ENCODE results near the gene LRRC8D.

The LRRC8D gene

GRCh38 chr1:89806616-89807015 lies 14.2 kb upstream of the LRRC8D start:
- in situ Hi-C loops (cut with HindIII; ENCODE audit: low sequenced_read_pairs): no loop called here

DNA sequence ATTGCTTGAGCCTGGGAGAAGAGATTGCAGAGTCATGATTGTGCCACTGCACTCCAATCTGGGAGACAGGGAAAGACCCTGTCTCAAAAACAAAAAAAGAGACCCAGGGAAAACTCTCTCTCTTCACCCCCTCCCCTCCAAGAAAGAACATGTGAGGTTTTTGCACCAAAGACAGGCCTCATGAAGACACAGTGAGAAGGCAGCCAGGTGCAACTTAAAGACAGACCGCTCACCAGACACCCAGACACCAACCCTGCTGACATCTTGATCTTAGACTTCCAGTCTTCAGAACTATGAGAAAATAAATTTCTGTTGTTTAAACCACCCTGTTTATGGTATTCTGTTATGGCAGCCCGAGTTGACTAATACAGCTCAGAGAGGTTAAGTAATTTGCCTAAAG lies 13.3 kb upstream of the LRRC8D start:
- in situ Hi-C loops (cut with HindIII; ENCODE audit: low sequenced_read_pairs): no loop called here

GRCh38 chr1:89807983-89808382 lies 12.8 kb upstream of the LRRC8D start:
- in situ Hi-C loops (cut with HindIII; ENCODE audit: low sequenced_read_pairs): no loop called here

DNA sequence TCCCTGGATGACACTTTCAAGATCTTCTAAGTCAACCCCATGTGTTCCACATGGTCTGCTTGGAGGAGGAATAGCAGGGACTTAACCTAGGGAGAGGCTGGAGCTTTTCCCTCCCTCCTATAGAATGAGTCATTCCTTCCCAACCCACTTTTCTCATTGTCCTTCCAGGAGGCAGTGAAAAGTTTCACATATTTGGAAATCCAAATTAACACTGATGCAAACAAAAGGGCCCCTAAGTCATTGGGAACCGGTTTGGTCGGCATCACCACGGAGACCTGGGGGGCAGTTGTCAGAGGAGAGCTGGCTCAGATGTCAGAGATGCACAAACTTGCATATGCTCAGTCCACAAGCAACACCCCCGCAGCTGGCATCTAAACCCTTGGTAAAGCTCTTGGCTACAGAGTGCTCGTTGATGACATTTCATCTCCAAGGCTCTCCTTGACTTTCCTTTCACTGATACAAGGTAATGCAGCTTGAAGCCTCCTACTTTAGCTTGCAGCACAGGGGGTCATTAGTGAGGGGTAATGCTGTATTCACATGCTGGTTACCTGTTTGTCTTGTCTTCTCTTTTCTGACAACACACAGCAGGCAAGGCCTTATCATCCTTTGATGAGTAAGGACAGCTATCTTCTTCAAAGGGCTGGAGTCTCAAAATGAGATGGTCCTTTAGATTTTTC lies 12.3 kb upstream of the LRRC8D start:
- in situ Hi-C loops (cut with HindIII; ENCODE audit: low sequenced_read_pairs): no loop called here

GRCh38 chr1:89809556-89809955 lies 11.3 kb upstream of the LRRC8D start:
- in situ Hi-C loops (cut with HindIII; ENCODE audit: low sequenced_read_pairs): no loop called here

DNA sequence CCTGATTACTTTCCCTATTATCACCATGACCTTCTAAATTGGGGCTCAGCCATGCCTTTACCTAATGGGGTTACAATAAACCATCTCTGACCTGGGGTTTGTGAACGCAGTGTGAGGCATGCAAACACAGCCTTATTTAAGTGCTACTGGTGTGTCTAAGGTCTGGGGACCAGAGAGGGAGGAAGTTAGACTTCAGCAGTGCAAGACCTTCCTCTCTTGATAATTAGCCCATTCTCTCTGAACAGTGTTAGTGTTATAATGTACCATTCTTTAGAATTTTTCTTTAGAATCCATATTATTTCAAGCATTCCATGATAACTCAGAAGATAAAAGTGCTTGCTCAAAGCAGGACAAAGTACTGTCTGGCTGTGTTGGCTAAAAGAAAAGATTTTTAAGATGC lies 10.5 kb upstream of the LRRC8D start:
- in situ Hi-C loops (cut with HindIII; ENCODE audit: low sequenced_read_pairs): no loop called here

DNA sequence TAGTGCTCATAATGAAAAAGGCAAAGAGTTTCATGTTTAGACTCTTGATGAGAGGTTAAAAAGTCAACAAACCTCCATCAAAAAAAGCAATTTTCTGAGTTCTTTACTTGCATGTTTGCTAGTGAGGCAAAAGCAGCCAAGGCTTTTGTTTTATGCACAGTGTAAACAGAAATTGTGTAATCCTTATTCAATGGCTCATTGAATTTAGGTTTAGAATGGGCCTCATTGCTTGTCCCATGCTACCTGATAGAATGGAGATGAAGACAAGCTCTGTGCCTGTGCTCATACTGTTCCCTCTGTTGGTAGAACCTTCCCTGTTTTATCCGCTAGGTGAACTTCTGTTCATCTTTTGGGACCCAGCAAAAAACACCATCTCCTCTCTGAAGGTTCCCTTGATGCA lies 10.0 kb upstream of the LRRC8D start:
- in situ Hi-C loops (cut with HindIII; ENCODE audit: low sequenced_read_pairs): no loop called here

DNA sequence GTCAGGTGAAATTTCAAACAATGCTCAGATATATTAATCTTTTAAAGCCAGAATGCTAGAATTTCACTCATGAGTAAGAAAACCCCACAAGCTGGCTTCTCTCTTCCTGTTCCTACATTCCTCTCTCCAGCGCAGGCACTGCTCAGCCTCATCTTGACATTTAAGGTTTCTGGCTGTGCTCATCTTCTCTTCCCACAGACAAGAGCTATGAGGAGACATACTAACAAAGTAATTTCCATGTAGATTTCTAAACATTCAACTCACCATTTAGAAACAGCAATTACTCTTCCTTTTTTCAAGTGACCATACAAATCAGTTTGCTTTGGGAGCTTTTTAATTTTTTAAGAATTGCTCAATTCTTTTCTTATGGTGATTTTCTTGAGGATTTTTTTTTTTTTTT lies 7.8 kb upstream of the LRRC8D start:
- in situ Hi-C loops (cut with HindIII; ENCODE audit: low sequenced_read_pairs): no loop called here

GRCh38 chr1:89815040-89815439 lies 5.8 kb upstream of the LRRC8D start:
- in situ Hi-C loops (cut with HindIII; ENCODE audit: low sequenced_read_pairs): no loop called here

- in situ Hi-C loops (cut with HindIII; ENCODE audit: low sequenced_read_pairs): no loop called here
These were observed 5.2 kb upstream of the LRRC8D start for GRCh38 chr1:89815611-89816010.

DNA sequence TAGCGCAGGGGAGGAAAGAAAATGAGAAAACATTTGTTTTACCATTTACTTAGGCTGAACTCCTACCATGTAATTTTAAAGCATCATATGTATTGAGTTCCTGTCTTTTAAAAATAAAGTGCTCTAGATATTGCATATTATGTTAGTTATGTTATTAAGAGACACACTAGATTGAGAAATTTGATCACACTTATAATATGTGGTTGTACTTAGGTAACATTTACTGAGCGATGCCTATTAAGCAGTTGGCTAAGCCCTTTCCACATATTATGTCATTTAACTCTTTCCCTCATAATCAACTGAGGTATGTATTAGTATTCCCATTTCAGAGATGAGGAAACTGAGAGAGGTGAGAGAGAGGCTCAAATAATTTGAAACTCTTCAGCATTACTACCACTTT lies 4.5 kb upstream of the LRRC8D start:
- in situ Hi-C loops (cut with HindIII; ENCODE audit: low sequenced_read_pairs): no loop called here

DNA sequence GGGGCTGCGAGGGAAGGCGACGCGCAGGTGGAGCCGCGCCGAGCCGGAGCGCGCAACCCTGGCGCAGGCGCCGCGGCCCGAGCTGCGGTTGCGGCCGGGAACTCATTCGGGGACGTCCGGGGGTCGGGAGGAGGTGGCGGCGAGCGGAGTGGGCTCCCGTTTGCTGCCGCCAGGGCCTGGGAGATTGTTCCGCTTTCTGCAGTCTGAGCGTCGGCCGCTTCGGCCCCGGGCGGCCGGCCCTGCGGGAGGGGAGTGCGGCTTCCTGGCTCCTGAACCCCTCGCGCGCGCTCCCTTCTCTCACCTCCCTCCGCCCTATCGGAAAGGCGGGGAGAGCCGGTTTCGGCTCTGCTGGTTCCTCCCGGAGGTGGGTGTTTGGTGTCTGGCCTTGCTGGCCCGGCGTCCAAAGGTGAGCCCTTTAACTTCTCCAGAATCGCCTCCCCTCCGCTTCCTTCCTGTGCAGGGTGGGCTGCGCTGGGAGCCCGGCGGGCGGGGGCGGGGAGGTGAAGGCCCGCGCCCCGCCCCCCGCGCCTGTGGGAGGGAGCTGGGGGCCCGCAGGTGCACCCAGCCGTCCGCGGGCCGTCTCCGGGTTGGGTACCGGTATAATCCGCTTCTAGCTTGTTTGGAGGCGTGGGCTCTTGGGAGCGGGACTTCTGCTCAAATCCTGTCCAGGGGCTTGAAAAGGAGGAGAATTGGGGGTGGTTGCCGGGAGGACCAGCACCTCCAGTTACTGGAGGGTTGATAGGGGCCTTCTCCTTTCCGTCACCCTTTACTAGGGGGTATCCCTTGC lies 683 bp downstream of the LRRC8D start:
- in situ Hi-C loops (cut with HindIII; ENCODE audit: low sequenced_read_pairs): no loop called here

DNA sequence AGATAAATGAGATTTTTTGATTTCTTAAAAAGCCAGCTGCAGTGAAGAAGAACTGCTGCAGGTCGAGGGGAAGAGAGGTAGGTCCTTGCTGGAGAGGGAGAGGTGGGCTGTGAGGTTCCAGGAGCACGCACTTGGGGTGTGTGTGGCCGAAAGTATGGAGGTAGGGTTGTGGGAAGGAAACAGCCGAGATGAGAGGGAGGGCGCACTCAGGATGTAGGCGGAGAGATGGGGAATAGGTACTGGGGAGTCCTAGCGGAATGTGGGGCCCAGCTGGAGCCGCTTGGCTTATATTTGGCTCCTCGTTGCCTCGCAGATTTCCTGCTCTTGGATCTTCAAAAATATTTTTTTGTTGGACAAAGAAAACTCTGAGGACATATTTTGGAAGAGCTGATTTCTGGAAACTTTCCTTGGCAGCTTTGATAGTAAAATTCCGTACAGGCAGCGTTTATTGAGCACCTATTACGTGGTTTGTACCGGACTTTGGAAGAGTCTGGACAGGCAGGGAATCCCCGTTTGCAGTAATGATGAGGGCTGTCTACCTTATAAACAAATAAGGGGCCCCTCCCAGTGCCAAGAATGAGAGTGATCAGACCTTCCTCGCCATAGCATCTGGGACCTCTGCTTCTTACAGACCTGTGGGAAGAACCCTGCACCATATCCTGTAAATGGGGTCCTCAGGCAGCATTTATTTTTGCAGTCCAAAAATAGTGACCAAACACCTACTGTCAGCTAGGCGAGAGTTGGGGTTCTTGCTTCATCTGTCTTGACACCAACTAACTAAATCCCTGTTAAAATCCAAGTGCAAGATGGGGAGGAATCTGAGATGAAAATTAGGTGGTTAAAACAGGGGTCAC lies 1.5 kb downstream of the LRRC8D start:
- in situ Hi-C loops (cut with HindIII; ENCODE audit: low sequenced_read_pairs): no loop called here

- in situ Hi-C loops (cut with HindIII; ENCODE audit: low sequenced_read_pairs): no loop called here
These were observed 2.3 kb downstream of the LRRC8D start for GRCh38 chr1:89822999-89823628.

DNA sequence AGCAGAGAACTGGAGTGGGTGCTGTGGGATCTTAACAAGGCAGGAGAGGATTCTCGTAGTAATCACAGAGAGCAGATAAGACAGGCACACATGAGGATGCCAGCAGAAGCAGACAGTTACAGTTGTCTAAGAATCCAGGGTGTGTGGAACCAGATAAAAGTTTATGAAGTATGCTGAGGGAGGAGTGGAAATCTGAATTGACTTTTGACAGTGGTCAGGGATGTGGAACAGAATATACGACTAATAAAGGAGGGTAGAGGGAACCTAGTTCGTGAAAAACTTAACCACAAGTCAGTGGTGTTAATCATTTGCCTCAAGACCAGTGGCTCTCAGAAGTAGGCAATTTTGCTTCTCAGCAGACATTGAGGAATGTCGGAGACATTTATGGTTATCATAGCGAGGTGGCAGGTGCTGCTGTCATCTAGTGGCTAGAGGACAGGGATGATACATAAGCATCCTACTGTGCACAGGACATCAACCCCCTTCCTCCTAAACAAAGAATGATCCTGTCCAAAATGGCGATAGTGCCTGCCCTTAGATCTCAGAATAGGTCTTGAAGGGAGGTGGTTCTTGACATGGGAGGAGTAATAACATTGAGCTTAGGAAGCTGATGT lies 3.0 kb downstream of the LRRC8D start:
- in situ Hi-C loops (cut with HindIII; ENCODE audit: low sequenced_read_pairs): no loop called here

GRCh38 chr1:89826594-89826993 lies 5.8 kb downstream of the LRRC8D start:
- in situ Hi-C loops (cut with HindIII; ENCODE audit: low sequenced_read_pairs): no loop called here

GRCh38 chr1:89827330-89827729 lies 6.5 kb downstream of the LRRC8D start:
- in situ Hi-C loops (cut with HindIII; ENCODE audit: low sequenced_read_pairs): no loop called here

GRCh38 chr1:89827902-89828301 lies 7.1 kb downstream of the LRRC8D start:
- in situ Hi-C loops (cut with HindIII; ENCODE audit: low sequenced_read_pairs): no loop called here

GRCh38 chr1:89829186-89829585 lies 8.4 kb downstream of the LRRC8D start:
- in situ Hi-C loops (cut with HindIII; ENCODE audit: low sequenced_read_pairs): no loop called here

DNA sequence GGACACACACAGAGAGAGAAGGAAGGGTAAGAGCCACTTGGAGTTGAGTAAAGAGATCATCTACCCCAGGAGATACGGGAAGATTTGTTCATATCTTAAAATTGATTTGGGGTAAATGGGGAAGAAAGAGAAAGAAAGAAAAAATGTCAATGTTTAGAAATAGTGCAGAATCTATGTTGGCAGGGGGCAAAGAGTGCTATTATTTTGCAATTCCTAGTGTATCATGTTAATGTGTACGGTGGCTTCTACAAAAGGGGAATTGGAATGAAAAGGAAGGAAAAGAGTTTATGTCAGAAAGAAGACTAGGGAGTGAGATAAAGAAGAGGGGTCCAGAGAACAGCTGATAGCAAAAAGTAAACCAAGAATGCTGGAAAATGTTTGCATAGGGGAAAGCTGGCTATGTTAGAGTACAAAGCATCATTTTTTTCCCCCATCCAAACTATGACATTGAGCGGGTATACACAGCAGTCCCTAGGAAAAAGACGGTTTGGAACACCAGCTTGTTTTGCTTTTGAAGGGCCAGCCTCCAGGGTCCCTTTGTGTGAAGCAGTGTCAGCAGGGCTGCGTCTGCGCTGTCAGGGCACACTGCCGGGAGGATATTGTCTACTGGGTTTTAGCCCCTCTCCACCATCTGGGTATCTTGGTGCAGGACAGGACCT lies 10.8 kb downstream of the LRRC8D start:
- in situ Hi-C loops (cut with HindIII; ENCODE audit: low sequenced_read_pairs): no loop called here
